Activated naive CD8-positive, alpha-beta T cell treated with anti-CD3 and anti-CD28 coated beads, Interleukin-2, amount 50 U/mL, for 24 hours (primary cell): ENCODE data around the gene CCDC57.

Experiments
- ATAC-seq: fragments of 150-1000 bp; cut with Tn5 transposase; one replicate; pipeline ENCODE4 v1.10.0; 2021
- DNase-seq: peaks from one replicate; pipeline ENCODE4 v3.0.0; 2021
- H3K27ac Mint-ChIP-seq: one replicate; pipeline ENCODE4 v1.8.0; 2021; ENCODE audit warnings: mild to moderate bottlenecking, mixed read lengths
- H3K27me3 Mint-ChIP-seq: one replicate; pipeline ENCODE4 v1.8.0; 2021; ENCODE audit warnings: mixed read lengths
- H3K36me3 Mint-ChIP-seq: one replicate; pipeline ENCODE4 v1.8.0; 2021; ENCODE audit warnings: low read depth, mixed read lengths
- H3K4me1 Mint-ChIP-seq: one replicate; pipeline ENCODE4 v1.8.0; 2021; ENCODE audit warnings: mixed read lengths
- H3K4me3 Mint-ChIP-seq: one replicate; pipeline ENCODE4 v1.8.0; 2021; ENCODE audit warnings: mild to moderate bottlenecking, moderate library complexity, mixed read lengths
- H3K9me3 Mint-ChIP-seq: one replicate; pipeline ENCODE4 v1.8.0; 2021; ENCODE audit warnings: mixed read lengths

The CCDC57 gene

GRCh38 chr17:82234211-82235055, 21.8 kb upstream of the CCDC57 start:
- peaks cover 3% of the 10 kb centered on the region for H3K36me3 Mint-ChIP-seq
- no peak for ATAC-seq
- DNase-seq, result no peak
- peaks cover 2% of the 10 kb centered on the region for H3K27me3 Mint-ChIP-seq
- no peak overlapping the region for H3K4me3 Mint-ChIP-seq
- no peak overlapping the region for H3K27ac Mint-ChIP-seq
- no peaks in the 10 kb centered on the region for H3K9me3 Mint-ChIP-seq
- H3K4me1 Mint-ChIP-seq, result peaks cover 29% of the 10 kb centered on the region

GRCh38 chr17:82232876-82233785, 20.5 kb upstream of the CCDC57 start:
- Mint-ChIP-seq H3K27ac (no peak overlapping the region), H3K9me3 (no peaks in the 10 kb centered on the region), H3K4me3 (no peak overlapping the region), H3K4me1 (peaks cover 18% of the 10 kb centered on the region), H3K27me3 (peaks cover 2% of the 10 kb centered on the region), H3K36me3 (no peaks in the 10 kb centered on the region)
- ATAC-seq, result no peak
- DNase-seq, result no peak

GRCh38 chr17:82232322-82232820, 19.7 kb upstream of the CCDC57 start:
- ATAC-seq, result no peak
- no peaks in the 10 kb centered on the region for H3K36me3 Mint-ChIP-seq
- no peak overlapping the region for H3K27ac Mint-ChIP-seq
- peaks cover 2% of the 10 kb centered on the region for H3K27me3 Mint-ChIP-seq
- H3K9me3 Mint-ChIP-seq, result no peaks in the 10 kb centered on the region
- H3K4me1 Mint-ChIP-seq, result peaks cover 16% of the 10 kb centered on the region
- no peak overlapping the region for H3K4me3 Mint-ChIP-seq
- DNase-seq, result no peak

GRCh38 chr17:82231562-82232321, 19.1 kb upstream of the CCDC57 start:
- H3K27ac Mint-ChIP-seq, result no peak overlapping the region
- ATAC-seq (no peak), DNase-seq (no peak)
- peaks cover 16% of the 10 kb centered on the region for H3K4me1 Mint-ChIP-seq
- H3K36me3 Mint-ChIP-seq, result no peaks in the 10 kb centered on the region
- H3K9me3 Mint-ChIP-seq, result no peaks in the 10 kb centered on the region
- no peak overlapping the region for H3K4me3 Mint-ChIP-seq
- H3K27me3 Mint-ChIP-seq, result peaks cover 2% of the 10 kb centered on the region

GRCh38 chr17:82231312-82231561, 18.6 kb upstream of the CCDC57 start:
- peaks cover 2% of the 10 kb centered on the region for H3K27me3 Mint-ChIP-seq
- no peak overlapping the region for H3K27ac Mint-ChIP-seq
- no peaks in the 10 kb centered on the region for H3K36me3 Mint-ChIP-seq
- no peak for DNase-seq
- ATAC-seq, result no peak
- peaks cover 15% of the 10 kb centered on the region for H3K4me1 Mint-ChIP-seq
- H3K4me3 Mint-ChIP-seq, result no peak overlapping the region
- H3K9me3 Mint-ChIP-seq, result no peaks in the 10 kb centered on the region

- no peaks in the 10 kb centered on the region for H3K9me3 Mint-ChIP-seq
- ATAC-seq, result peak; percentile 40
- H3K27ac Mint-ChIP-seq, result no peak overlapping the region
- H3K4me3 Mint-ChIP-seq, result peak overlapping the region; percentile 83
- H3K4me1 Mint-ChIP-seq, result peaks cover 11% of the 10 kb centered on the region
- DNase-seq, result peak; percentile 83
- no peaks in the 10 kb centered on the region for H3K36me3 Mint-ChIP-seq
- H3K27me3 Mint-ChIP-seq, result peaks cover 2% of the 10 kb centered on the region
Measured at GRCh38 chr17:82230609-82231311, 18.1 kb upstream of the CCDC57 start.

GRCh38 chr17:82229698-82230608, 17.3 kb upstream of the CCDC57 start:
- H3K27me3 Mint-ChIP-seq, result peaks cover 2% of the 10 kb centered on the region
- peak overlapping the region; percentile 70 for H3K27ac Mint-ChIP-seq
- H3K36me3 Mint-ChIP-seq, result no peaks in the 10 kb centered on the region
- peaks cover 10% of the 10 kb centered on the region for H3K4me1 Mint-ChIP-seq
- ATAC-seq (no peak), DNase-seq (no peak)
- H3K9me3 Mint-ChIP-seq, result no peaks in the 10 kb centered on the region
- peak overlapping the region; percentile 83 for H3K4me3 Mint-ChIP-seq

GRCh38 chr17:82228842-82229697, 16.4 kb upstream of the CCDC57 start, which contains the start of gene SLC16A3:
Gene SLC16A3 (plus strand): TSS chr17:82229042. CDS start chr17:82236009, 6,967 bp downstream.
- Mint-ChIP-seq H3K4me1 (peaks cover 10% of the 10 kb centered on the region), H3K4me3 (peak within 1 kb of the TSS; percentile 83), H3K27ac (peak within 1 kb of the TSS; percentile 70), H3K36me3 (no peaks in the 10 kb centered on the region), H3K27me3 (peaks cover 2% of the 10 kb centered on the region), H3K9me3 (no peaks in the 10 kb centered on the region)
- peak; percentile 34 for ATAC-seq
- DNase-seq, result peak; percentile 76

- H3K9me3 Mint-ChIP-seq, result no peaks in the 10 kb centered on the region
- H3K27ac Mint-ChIP-seq, result peak overlapping the region; percentile 22
- peaks cover 10% of the 10 kb centered on the region for H3K4me1 Mint-ChIP-seq
- H3K36me3 Mint-ChIP-seq, result no peaks in the 10 kb centered on the region
- H3K27me3 Mint-ChIP-seq, result peaks cover 2% of the 10 kb centered on the region
- ATAC-seq (peak; percentile 47), DNase-seq (peak; percentile 66)
- H3K4me3 Mint-ChIP-seq, result peak overlapping the region; percentile 73
Measured at GRCh38 chr17:82228278-82228841, 15.7 kb upstream of the CCDC57 start.

- Mint-ChIP-seq H3K27me3 (peaks cover 2% of the 10 kb centered on the region), H3K27ac (no peak overlapping the region), H3K4me1 (peaks cover 10% of the 10 kb centered on the region), H3K9me3 (no peaks in the 10 kb centered on the region), H3K4me3 (peak overlapping the region; percentile 73), H3K36me3 (no peaks in the 10 kb centered on the region)
- ATAC-seq (no peak), DNase-seq (no peak)
Measured at GRCh38 chr17:82227629-82228277, 15.1 kb upstream of the CCDC57 start.

- Mint-ChIP-seq H3K27ac (no peak overlapping the region), H3K4me3 (no peak overlapping the region), H3K36me3 (no peaks in the 10 kb centered on the region), H3K9me3 (no peaks in the 10 kb centered on the region), H3K27me3 (peaks cover 2% of the 10 kb centered on the region), H3K4me1 (peaks cover 10% of the 10 kb centered on the region)
- ATAC-seq (no peak), DNase-seq (no peak)
Measured at GRCh38 chr17:82226809-82227628, 14.4 kb upstream of the CCDC57 start.
